NB4 (cell line): Measurements from ENCODE around the gene GMCL1.

ENCODE experiments used
- TF ChIP-seq, protein P1 (sequence below): IDR thresholded peaks from one replicate; pipeline ENCODE4 v1.5.1; 2012; ENCODE audit warnings: low read depth, low read length
- TF ChIP-seq, protein P2 (sequence below): IDR thresholded peaks from 2 replicates; pipeline ENCODE4 v1.6.1; 2011; ENCODE audit warnings: low read depth, low read length

DNA sequence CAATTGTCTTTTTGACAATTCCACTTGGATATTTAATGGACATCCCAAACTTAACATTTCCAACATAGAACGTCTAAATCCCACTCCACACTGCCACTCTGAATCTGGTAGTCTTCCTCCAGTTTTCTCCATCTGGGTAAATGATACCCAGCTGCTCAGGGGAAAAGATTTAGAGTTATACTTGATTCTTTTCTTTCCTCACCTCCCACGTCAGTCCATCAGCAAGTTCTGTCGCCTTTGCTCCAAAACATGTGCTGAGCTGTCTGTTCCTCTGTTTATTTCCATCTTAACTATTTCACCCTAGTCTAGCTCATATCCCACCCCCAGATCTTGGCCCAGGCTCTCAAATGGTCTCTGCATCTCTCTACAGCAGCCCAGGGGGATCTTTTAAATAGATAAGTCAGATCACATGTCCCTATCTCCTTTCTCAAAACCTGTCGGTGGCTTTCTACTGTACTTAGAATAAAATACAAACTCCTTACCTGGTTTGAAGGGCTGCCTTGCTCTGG, 43.4 kb upstream of the GMCL1 start:
- TF ChIP-seq, protein P1, sequence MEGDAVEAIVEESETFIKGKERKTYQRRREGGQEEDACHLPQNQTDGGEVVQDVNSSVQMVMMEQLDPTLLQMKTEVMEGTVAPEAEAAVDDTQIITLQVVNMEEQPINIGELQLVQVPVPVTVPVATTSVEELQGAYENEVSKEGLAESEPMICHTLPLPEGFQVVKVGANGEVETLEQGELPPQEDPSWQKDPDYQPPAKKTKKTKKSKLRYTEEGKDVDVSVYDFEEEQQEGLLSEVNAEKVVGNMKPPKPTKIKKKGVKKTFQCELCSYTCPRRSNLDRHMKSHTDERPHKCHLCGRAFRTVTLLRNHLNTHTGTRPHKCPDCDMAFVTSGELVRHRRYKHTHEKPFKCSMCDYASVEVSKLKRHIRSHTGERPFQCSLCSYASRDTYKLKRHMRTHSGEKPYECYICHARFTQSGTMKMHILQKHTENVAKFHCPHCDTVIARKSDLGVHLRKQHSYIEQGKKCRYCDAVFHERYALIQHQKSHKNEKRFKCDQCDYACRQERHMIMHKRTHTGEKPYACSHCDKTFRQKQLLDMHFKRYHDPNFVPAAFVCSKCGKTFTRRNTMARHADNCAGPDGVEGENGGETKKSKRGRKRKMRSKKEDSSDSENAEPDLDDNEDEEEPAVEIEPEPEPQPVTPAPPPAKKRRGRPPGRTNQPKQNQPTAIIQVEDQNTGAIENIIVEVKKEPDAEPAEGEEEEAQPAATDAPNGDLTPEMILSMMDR = no peak
- TF ChIP-seq, protein P2, sequence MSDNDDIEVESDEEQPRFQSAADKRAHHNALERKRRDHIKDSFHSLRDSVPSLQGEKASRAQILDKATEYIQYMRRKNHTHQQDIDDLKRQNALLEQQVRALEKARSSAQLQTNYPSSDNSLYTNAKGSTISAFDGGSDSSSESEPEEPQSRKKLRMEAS = no peak
